IMR-90 (cell line): Measurements from ENCODE around the gene KCNQ1. TPM values are rescaled to one million over a fixed set of nuclear protein-coding genes. Genes with fewer than 3 reads are reported as not detected.

ENCODE experiments used
- ATAC-seq: fragments of 200-7000 bp; cut with Tn5 transposase; 2 replicates; pipeline ENCODE4 v1.9.1; 2020; ENCODE audit warnings: low read depth, mild to moderate bottlenecking, moderate library complexity
- BruUV-seq: library from RNA; stranded (reverse); fragments of 400-500 nt; replicated peaks from 2 replicates; lab custom pipeline; 2021; lab: Mats Ljungman, UMichigan
- CTCF ChIA-PET: fragments of 300-600 bp; formaldehyde crosslinking; extraction: SDS; loops from one replicate; lab custom pipeline; 2021; ENCODE audit warnings: antibody characterized with exemption; lab: Yijun Ruan, JAX
- POLR2A ChIA-PET: fragments of 300-600 bp; sonication (Branson Sonifier 250); formaldehyde crosslinking; loops from one replicate; lab custom pipeline; 2022; ENCODE audit warnings: antibody characterized with exemption; ENCODE audit not compliant: unreplicated experiment; lab: Charles Lee
- DNase-seq: peaks from one replicate; pipeline ENCODE4 v3.0.0; 2013
- H2AFZ ChIP-seq: replicated peaks from 2 replicates; pipeline ENCODE3; 2013; ENCODE audit warnings: low read length, mild to moderate bottlenecking; ENCODE audit not compliant: poor library complexity
- H2AK5ac ChIP-seq: 2 replicates; pipeline ENCODE4 v1.6.1; 2013; ENCODE audit warnings: low read depth, low read length, inconsistent platforms
- H2AK9ac ChIP-seq: replicated peaks from 2 replicates; pipeline ENCODE3; 2013; ENCODE audit warnings: mild to moderate bottlenecking, low read depth, low read length, moderate library complexity; ENCODE audit not compliant: poor library complexity
- H2BK120ac ChIP-seq: 2 replicates; pipeline ENCODE4 v1.6.1; 2013; ENCODE audit warnings: low read depth, low read length, inconsistent platforms
- H2BK15ac ChIP-seq: 3 replicates; pipeline ENCODE4 v1.6.1; 2013; ENCODE audit warnings: low read depth, low read length, inconsistent platforms
- H2BK20ac ChIP-seq: 2 replicates; pipeline ENCODE4 v1.6.1; 2013; ENCODE audit warnings: low read depth, mild to moderate bottlenecking, inconsistent platforms, low read length, moderate library complexity
- H2BK5ac ChIP-seq: 2 replicates; pipeline ENCODE4 v1.6.1; 2013; ENCODE audit warnings: mild to moderate bottlenecking, low read depth, low read length, inconsistent platforms; ENCODE audit not compliant: poor library complexity, severe bottlenecking
- H3K14ac ChIP-seq: replicated peaks from 2 replicates; pipeline ENCODE4 v1.6.1; 2013; ENCODE audit warnings: low read depth, low read length, inconsistent platforms
- H3K18ac ChIP-seq: 2 replicates; pipeline ENCODE4 v1.6.1; 2013; ENCODE audit warnings: low read depth, low read length, control low read depth
- H3K23ac ChIP-seq: 2 replicates; pipeline ENCODE4 v1.6.1; 2013; ENCODE audit warnings: low read depth, low read length, inconsistent platforms
- H3K27ac ChIP-seq: 2 replicates; pipeline ENCODE4 v1.5.1; 2013; ENCODE audit warnings: mild to moderate bottlenecking, control low read depth, low read length; ENCODE audit not compliant: insufficient read depth
- H3K27me3 ChIP-seq: 2 replicates; pipeline ENCODE4 v1.6.1; 2013; ENCODE audit warnings: low read length; ENCODE audit not compliant: control insufficient read depth, insufficient read depth
- H3K36me3 ChIP-seq: 2 replicates; pipeline ENCODE4 v1.6.1; 2013; ENCODE audit warnings: low read length, mixed read lengths; ENCODE audit not compliant: control insufficient read depth, insufficient read depth
- H3K4ac ChIP-seq: 2 replicates; pipeline ENCODE4 v1.6.1; 2013; ENCODE audit warnings: low read depth, low read length, inconsistent platforms
- H3K4me1 ChIP-seq: 2 replicates; pipeline ENCODE4 v1.6.1; 2013; ENCODE audit warnings: low read length, mixed read lengths; ENCODE audit not compliant: control insufficient read depth, insufficient read depth
- H3K4me2 ChIP-seq: 2 replicates; pipeline ENCODE4 v1.6.1; 2013; ENCODE audit warnings: low read depth, mild to moderate bottlenecking, control low read depth, low read length, moderate library complexity
- H3K4me3 ChIP-seq: 2 replicates; pipeline ENCODE4 v1.5.1; 2013; ENCODE audit warnings: low read depth, mild to moderate bottlenecking, control low read depth, low read length, moderate library complexity; ENCODE audit not compliant: insufficient read depth
- H3K56ac ChIP-seq: 2 replicates; pipeline ENCODE4 v1.6.1; 2013; ENCODE audit warnings: low read length, inconsistent platforms; ENCODE audit not compliant: insufficient read depth; ENCODE audit errors: extremely low read depth
- H3K79me1 ChIP-seq, 2 experiments: 2 replicates each; pipeline ENCODE4 v1.6.1; 2013; ENCODE audit warnings: low read length in 2 of 2, inconsistent platforms in 1 of 2, low read depth in 1 of 2
- H3K9ac ChIP-seq: 2 replicates; pipeline ENCODE4 v1.6.1; 2013; ENCODE audit warnings: low read depth, low read length, control low read depth
- H3K9me1 ChIP-seq: 2 replicates; pipeline ENCODE4 v1.6.1; 2013; ENCODE audit warnings: low read length, inconsistent platforms; ENCODE audit not compliant: insufficient read depth
- H3K9me3 ChIP-seq: 2 replicates; pipeline ENCODE4 v1.6.1; 2013; ENCODE audit warnings: low read length; ENCODE audit not compliant: control insufficient read depth, insufficient read depth
- H4K20me1 ChIP-seq: 2 replicates; pipeline ENCODE4 v1.6.1; 2013; ENCODE audit warnings: low read length, inconsistent platforms; ENCODE audit not compliant: insufficient read depth
- H4K5ac ChIP-seq: 2 replicates; pipeline ENCODE4 v1.6.1; 2013; ENCODE audit warnings: mild to moderate bottlenecking, low read depth, low read length, control low read depth
- H4K8ac ChIP-seq, 2 experiments: 2 replicates each; pipeline ENCODE4 v1.6.1; 2013; ENCODE audit warnings: low read depth in 2 of 2, low read length in 2 of 2, control low read depth in 1 of 2, inconsistent platforms in 1 of 2
- H4K91ac ChIP-seq: 2 replicates; pipeline ENCODE4 v1.6.1; 2013; ENCODE audit warnings: low read depth, low read length, inconsistent platforms; ENCODE audit not compliant: insufficient read depth
- BHLHE40 ChIP-seq: fragments of 150-350 bp; IDR thresholded peaks from 2 replicates; pipeline ENCODE4 v1.6.1; 2016; ENCODE audit warnings: mild to moderate bottlenecking, low read depth, low read length
- CEBPB ChIP-seq: IDR thresholded peaks from 2 replicates; pipeline ENCODE4 v1.6.1; 2012; ENCODE audit warnings: low read depth, low read length, improper control_type of control experiment
- CHD1 ChIP-seq: IDR thresholded peaks from 2 replicates; pipeline ENCODE4 v1.6.1; 2012; ENCODE audit warnings: low read depth, low read length, improper control_type of control experiment
- FOS ChIP-seq: fragments of 150-350 bp; IDR thresholded peaks from 2 replicates; pipeline ENCODE4 v1.6.1; 2016; ENCODE audit warnings: low read depth, low read length
- MAFK ChIP-seq: IDR thresholded peaks from 2 replicates; pipeline ENCODE4 v1.6.1; 2012; ENCODE audit warnings: low read depth, low read length, improper control_type of control experiment
- MXI1 ChIP-seq: IDR thresholded peaks from 2 replicates; pipeline ENCODE4 v1.6.1; 2012; ENCODE audit warnings: low read depth, mild to moderate bottlenecking, low read length, moderate library complexity, borderline replicate concordance
- NFE2L2 ChIP-seq: fragments of 150-350 bp; IDR thresholded peaks from 2 replicates; pipeline ENCODE4 v1.6.1; 2016; ENCODE audit warnings: low read depth, mild to moderate bottlenecking, low read length
- POLR2A ChIP-seq: IDR thresholded peaks from 2 replicates; pipeline ENCODE4 v1.6.1; 2012; ENCODE audit warnings: mild to moderate bottlenecking, low read depth, low read length
- RAD21 ChIP-seq: IDR thresholded peaks from 2 replicates; pipeline ENCODE4 v1.6.1; 2012; ENCODE audit warnings: low read length, improper control_type of control experiment
- RCOR1 ChIP-seq: IDR thresholded peaks from 2 replicates; pipeline ENCODE4 v1.6.1; 2012; ENCODE audit warnings: mild to moderate bottlenecking, low read length, improper control_type of control experiment; ENCODE audit not compliant: insufficient replicate concordance
- RFX5 ChIP-seq: IDR thresholded peaks from 2 replicates; pipeline ENCODE4 v1.8.0; 2012; ENCODE audit warnings: low read depth, mild to moderate bottlenecking, low read length, moderate library complexity
- SMC3 ChIP-seq: fragments of 150-350 bp; IDR thresholded peaks from 2 replicates; pipeline ENCODE4 v1.6.1; 2016; ENCODE audit warnings: low read depth, mild to moderate bottlenecking, antibody characterized with exemption, low read length, moderate library complexity
- WGBS, 2 experiments: methylation state at CpG; one replicate each; pipeline versions ENCODE4 v1.1.5 to v1.1.7; 2013; ENCODE audit warnings: missing lambda C conversion rate in 2 of 2; ENCODE audit not compliant: insufficient read length in 1 of 2; ENCODE audit errors: extremely low coverage in 2 of 2; 5-methylcytosine and 5-hydroxymethylcytosine counted together
- dilution Hi-C: fragments of 300-500 bp; cut with HindIII; formaldehyde crosslinking; loops from one replicate; pipeline ENCODE4 v1.14.3; 2018; ENCODE audit warnings: low sequenced_read_pairs; ENCODE audit not compliant: unreplicated experiment
- in situ Hi-C: fragments of 300-500 bp; cut with MboI; formaldehyde crosslinking; loops from 3 replicates; pipeline ENCODE4 v1.14.3; 2019; ENCODE audit warnings: low sequenced_read_pairs, inconsistent platforms, mixed read lengths
- intact Hi-C: fragments of 100-400 bp; cut with micrococcal nuclease; formaldehyde crosslinking; loops from 2 replicates; pipeline ENCODE4 v1.10.0; 2022
- polyA plus RNA-seq, 3 experiments: library from polyadenylated mRNA; depleted of rRNA; stranded (reverse); fragments of >200 nt; gene quantifications; 2 replicates each; pipeline ENCODE4 v1.2.3, GENCODE V29; 2012; ENCODE audit warnings: low replicate concordance in 1 of 3
- total RNA-seq: library from RNA; depleted of rRNA; stranded (reverse); fragments of >200 nt; gene quantifications from 2 replicates; pipeline ENCODE4 v1.2.3, GENCODE V29; 2012
- TF ChIP-seq, protein P1 (sequence below): fragments of 150-350 bp; IDR thresholded peaks from 2 replicates; pipeline ENCODE4 v1.6.1; 2016; ENCODE audit warnings: low read depth, mild to moderate bottlenecking, low read length, moderate library complexity, borderline replicate concordance
- TF ChIP-seq, protein P2 (sequence below): fragments of 150-350 bp; IDR thresholded peaks from 2 replicates; pipeline ENCODE4 v1.6.1; 2017; ENCODE audit warnings: mild to moderate bottlenecking, antibody characterized with exemption, low read length, low read depth
- TF ChIP-seq, protein P3 (sequence below): conservative IDR thresholded peaks from 2 replicates; pipeline ENCODE4 v1.5.1; 2012; ENCODE audit warnings: mild to moderate bottlenecking, low read depth, low read length, improper control_type of control experiment

The KCNQ1 gene
- total and polyA plus RNA-seq, 2 of the 4 experiments (the other 2 are of a cell fraction) = 0.07 TPM; not detected in 1

DNA sequence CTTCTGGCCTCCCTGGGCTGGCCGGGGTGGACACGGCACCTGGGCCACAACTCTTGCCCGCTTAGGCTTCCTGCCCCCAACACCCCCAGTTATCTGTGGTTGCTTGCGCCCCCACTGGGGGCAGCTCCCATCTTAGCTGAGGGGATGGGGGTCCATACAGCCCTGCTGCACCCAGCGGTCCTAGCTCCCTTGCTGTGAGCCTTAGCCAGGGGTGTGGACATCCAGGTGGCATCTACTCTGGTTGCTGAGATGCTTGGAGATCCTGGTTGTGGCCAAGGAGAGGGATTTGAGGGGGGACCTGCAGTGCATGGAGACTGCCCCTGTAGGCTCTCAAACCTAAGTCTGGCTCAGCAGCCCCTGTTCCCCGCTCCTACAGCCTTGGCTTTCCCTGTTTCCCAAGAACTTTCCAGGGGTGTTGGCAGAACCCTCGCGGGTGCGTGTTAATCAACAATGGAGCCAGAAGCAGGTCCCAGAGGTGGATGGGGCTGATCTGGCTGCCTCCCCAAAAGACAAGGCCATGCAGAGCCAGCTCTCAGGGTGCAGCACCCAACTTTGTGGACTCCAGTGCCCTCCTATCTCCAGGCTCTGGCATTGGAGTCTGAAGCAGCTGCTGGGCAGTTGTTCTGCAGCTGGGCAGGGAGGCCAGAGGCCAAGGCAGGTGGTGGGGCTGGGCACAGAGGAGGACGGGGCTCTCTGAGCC is 3.3 kb downstream of the KCNQ1 start:
- Histone ChIP-seq H2BK5ac (no peak overlapping the region), H4K5ac (no peak overlapping the region), H3K18ac (no peak overlapping the region), H3K79me1 (no peaks in the 10 kb centered on the region), H3K23ac (no peak overlapping the region), H2AK5ac (no peak overlapping the region), H3K4me1 (no peaks in the 10 kb centered on the region), H2BK120ac (no peak overlapping the region), H3K9me3 (no peaks in the 10 kb centered on the region; the same call in 1 of the 2 replicates), H3K9ac (no peak overlapping the region), H3K4me3 (no peak overlapping the region), H2AFZ (no peak overlapping the region), H3K9me1 (no peaks in the 10 kb centered on the region), H3K36me3 (no peaks in the 10 kb centered on the region), H3K4ac (no peak overlapping the region), H3K27me3 (peaks cover 68% of the 10 kb centered on the region), H4K20me1 (no peaks in the 10 kb centered on the region), H2AK9ac (no peak overlapping the region), H3K14ac (no peak overlapping the region), H3K4me2 (no peak overlapping the region), H4K91ac (no peak overlapping the region), H4K8ac (no peak overlapping the region), H2BK15ac (no peak overlapping the region), H3K27ac (no peak overlapping the region), H3K56ac (no peak overlapping the region), H2BK20ac (no peak overlapping the region)
- intact Hi-C loops (no loop called here), in situ Hi-C loops (no loop called here), dilution Hi-C loops (no loop called here)
- TF ChIP-seq CHD1 = no peak
- no peak for TF ChIP-seq POLR2A
- TF ChIP-seq NFE2L2 = no peak
- TF ChIP-seq MXI1 = no peak
- TF ChIP-seq, protein P1, sequence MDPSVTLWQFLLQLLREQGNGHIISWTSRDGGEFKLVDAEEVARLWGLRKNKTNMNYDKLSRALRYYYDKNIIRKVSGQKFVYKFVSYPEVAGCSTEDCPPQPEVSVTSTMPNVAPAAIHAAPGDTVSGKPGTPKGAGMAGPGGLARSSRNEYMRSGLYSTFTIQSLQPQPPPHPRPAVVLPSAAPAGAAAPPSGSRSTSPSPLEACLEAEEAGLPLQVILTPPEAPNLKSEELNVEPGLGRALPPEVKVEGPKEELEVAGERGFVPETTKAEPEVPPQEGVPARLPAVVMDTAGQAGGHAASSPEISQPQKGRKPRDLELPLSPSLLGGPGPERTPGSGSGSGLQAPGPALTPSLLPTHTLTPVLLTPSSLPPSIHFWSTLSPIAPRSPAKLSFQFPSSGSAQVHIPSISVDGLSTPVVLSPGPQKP = no peak
- no peak for TF ChIP-seq CEBPB
- TF ChIP-seq MAFK = no peak
- no peak for TF ChIP-seq RAD21
- no peak for TF ChIP-seq RFX5
- TF ChIP-seq, protein P2, sequence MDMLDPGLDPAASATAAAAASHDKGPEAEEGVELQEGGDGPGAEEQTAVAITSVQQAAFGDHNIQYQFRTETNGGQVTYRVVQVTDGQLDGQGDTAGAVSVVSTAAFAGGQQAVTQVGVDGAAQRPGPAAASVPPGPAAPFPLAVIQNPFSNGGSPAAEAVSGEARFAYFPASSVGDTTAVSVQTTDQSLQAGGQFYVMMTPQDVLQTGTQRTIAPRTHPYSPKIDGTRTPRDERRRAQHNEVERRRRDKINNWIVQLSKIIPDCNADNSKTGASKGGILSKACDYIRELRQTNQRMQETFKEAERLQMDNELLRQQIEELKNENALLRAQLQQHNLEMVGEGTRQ = no peak
- TF ChIP-seq, protein P3, sequence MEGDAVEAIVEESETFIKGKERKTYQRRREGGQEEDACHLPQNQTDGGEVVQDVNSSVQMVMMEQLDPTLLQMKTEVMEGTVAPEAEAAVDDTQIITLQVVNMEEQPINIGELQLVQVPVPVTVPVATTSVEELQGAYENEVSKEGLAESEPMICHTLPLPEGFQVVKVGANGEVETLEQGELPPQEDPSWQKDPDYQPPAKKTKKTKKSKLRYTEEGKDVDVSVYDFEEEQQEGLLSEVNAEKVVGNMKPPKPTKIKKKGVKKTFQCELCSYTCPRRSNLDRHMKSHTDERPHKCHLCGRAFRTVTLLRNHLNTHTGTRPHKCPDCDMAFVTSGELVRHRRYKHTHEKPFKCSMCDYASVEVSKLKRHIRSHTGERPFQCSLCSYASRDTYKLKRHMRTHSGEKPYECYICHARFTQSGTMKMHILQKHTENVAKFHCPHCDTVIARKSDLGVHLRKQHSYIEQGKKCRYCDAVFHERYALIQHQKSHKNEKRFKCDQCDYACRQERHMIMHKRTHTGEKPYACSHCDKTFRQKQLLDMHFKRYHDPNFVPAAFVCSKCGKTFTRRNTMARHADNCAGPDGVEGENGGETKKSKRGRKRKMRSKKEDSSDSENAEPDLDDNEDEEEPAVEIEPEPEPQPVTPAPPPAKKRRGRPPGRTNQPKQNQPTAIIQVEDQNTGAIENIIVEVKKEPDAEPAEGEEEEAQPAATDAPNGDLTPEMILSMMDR = no peak
- TF ChIP-seq FOS = no peak
- TF ChIP-seq RCOR1 = no peak
- no peak for TF ChIP-seq BHLHE40
- no peak for TF ChIP-seq SMC3
- POLR2A ChIA-PET = no interaction called here
- no peak for ATAC-seq
- 33% methylated on average over 1 of the region's 10 CpGs; no CpG with 5 or more reads in 1 of the 2 experiments for WGBS, 2 experiments
- DNase-seq = no peak
- CTCF ChIA-PET = no interaction called here
- no TSS peak for BruUV-seq
